ENCODE results near the gene NTN3. TPM values are rescaled to one million over a fixed set of nuclear protein-coding genes. Genes with fewer than 3 reads are reported as not detected.
"Not testable (repeated sequence)": the region's sequence is repeated elsewhere in the genome, so short reads cannot be mapped to it uniquely, and the experiment has no call there.

The NTN3 gene
- total and polyA plus RNA-seq, 2 donors = 0.02 to 0.71 TPM

DNA sequence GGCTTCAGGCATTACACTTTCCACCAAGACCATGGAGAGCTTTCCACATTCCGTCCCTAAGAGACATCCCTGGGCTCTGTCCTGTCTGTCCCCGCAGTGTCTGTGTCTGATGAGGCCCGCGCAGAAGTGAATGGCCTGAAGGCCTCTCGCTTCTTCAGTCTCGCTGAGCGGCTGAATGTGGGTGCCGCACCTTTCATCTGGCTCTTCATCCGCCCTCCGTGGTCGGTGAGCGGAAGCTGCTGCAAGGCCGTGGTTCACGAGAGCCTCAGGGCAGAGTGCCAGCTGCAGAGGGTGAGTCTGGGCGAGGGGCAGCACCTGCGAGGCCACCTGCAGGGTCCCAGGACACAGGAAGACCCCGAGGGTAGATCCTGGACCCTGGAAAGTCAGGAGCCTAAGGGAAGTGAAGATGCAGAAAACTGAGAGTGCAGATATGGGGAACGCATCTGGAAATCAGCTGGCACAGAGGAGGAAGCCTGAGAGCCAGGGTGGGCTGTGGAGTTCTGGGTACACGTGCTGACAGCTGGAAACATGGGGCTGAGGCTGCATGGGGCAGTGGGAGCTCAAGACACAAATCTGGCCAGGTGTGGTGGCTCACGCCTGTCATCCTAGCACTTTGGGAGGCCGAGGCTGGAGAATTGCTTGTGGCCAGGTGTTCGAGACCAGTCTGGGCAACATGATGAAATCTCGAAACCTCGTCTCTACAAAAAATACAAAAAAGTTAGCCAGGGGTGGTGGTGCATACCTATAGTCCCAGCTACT, 33.9 kb upstream of the NTN3 start:
- Histone ChIP-seq H3K4me3 (ENCODE audit: low read length in 2 of 2) (no peak overlapping the region), H3K27me3 (ENCODE audit: control insufficient read depth in 2 of 2, insufficient read depth in 1 of 2, low read length in 1 of 2) (no peaks in the 10 kb centered on the region), H3K4me1 (ENCODE audit: control insufficient read depth in 2 of 2, insufficient read depth in 2 of 2, low read length in 2 of 2) (peaks cover 0 to 8% of the 10 kb centered on the region in 2 donors), H3K36me3 (ENCODE audit: control insufficient read depth in 2 of 2, insufficient read depth in 2 of 2, low read length in 1 of 2) (peaks cover 82 to 85% of the 10 kb centered on the region in 2 donors), H3K9me3 (ENCODE audit: control insufficient read depth in 2 of 2, insufficient read depth in 1 of 2, low read length in 1 of 2) (no peaks in the 10 kb centered on the region), H3K27ac (ENCODE audit: low read depth in 1 of 2, low read length in 1 of 2) (peak overlapping the region in 1 of 2 donors; percentile 4)
- 95% methylated on average over 24 of the region's 24 CpGs for whole genome bisulfite sequencing
- DNase-seq (ENCODE audit: low read depth in 6 of 9, low spot score in 9 of 9) = no peak

GRCh38 chr16:2438121-2438520, 33.0 kb upstream of the NTN3 start:
- 98% methylated on average over 14 of the region's 14 CpGs for WGBS
- Histone ChIP-seq H3K36me3 (ENCODE audit: control insufficient read depth in 2 of 2, insufficient read depth in 2 of 2, low read length in 1 of 2) (peaks cover 75 to 77% of the 10 kb centered on the region in 2 donors), H3K27me3 (ENCODE audit: control insufficient read depth in 2 of 2, insufficient read depth in 1 of 2, low read length in 1 of 2) (no peaks in the 10 kb centered on the region), H3K27ac (ENCODE audit: low read depth in 1 of 2, low read length in 1 of 2) (no peak overlapping the region), H3K4me1 (ENCODE audit: control insufficient read depth in 2 of 2, insufficient read depth in 2 of 2, low read length in 2 of 2) (peaks cover 0 to 8% of the 10 kb centered on the region in 2 donors), H3K9me3 (ENCODE audit: control insufficient read depth in 2 of 2, insufficient read depth in 1 of 2, low read length in 1 of 2) (no peaks in the 10 kb centered on the region), H3K4me3 (ENCODE audit: low read length in 2 of 2) (no peak overlapping the region)
- no peak for DNase-seq (ENCODE audit: low read depth in 6 of 9, low spot score in 9 of 9)

GRCh38 chr16:2439598-2439997, 31.5 kb upstream of the NTN3 start:
- peaks cover 75 to 78% of the 10 kb centered on the region in 2 donors for H3K36me3 ChIP-seq (ENCODE audit: control insufficient read depth in 2 of 2, insufficient read depth in 2 of 2, low read length in 1 of 2)
- no peaks in the 10 kb centered on the region for H3K9me3 ChIP-seq (ENCODE audit: control insufficient read depth in 2 of 2, insufficient read depth in 1 of 2, low read length in 1 of 2)
- H3K27me3 ChIP-seq (ENCODE audit: control insufficient read depth in 2 of 2, insufficient read depth in 1 of 2, low read length in 1 of 2) = no peaks in the 10 kb centered on the region
- WGBS = 98% methylated on average over 11 of the region's 11 CpGs
- peaks cover 0 to 8% of the 10 kb centered on the region in 2 donors for H3K4me1 ChIP-seq (ENCODE audit: control insufficient read depth in 2 of 2, insufficient read depth in 2 of 2, low read length in 2 of 2)
- H3K4me3 ChIP-seq (ENCODE audit: low read length in 2 of 2) = no peak overlapping the region
- DNase-seq (ENCODE audit: low read depth in 6 of 9, low spot score in 9 of 9) = no peak
- no peak overlapping the region for H3K27ac ChIP-seq (ENCODE audit: low read depth in 1 of 2, low read length in 1 of 2)

DNA sequence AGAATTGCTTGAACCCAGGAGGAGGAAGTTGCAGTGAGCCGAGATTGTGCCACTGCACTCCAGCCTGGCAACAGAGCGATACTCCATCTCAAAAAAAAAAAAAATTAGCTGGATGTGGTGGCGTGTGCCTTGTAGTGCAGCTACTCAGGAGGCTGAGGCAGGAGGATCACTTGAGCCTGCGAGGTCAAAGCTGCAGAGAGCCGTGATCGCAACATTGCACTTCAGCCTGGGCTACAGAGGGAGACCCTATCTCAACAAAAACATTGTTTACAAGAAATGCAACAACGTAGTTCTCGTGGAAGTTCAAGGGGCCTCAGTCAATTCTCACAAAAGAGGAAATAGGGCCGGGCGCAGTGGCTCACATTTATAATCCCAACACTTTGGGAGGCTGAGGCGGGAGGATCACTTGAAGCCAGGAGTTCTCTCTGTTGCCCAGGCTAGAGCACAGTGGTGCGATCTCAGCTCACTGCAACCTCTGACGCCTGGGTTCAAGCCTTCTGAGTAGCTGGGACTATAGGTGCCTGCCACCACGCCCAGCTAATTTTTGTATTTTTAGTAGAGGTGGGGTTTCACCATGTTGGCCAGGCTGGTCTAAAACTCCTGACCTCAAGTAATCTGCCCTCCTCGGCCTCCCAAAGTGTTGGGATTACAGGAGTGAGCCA, 29.8 kb upstream of the NTN3 start:
- not testable (repeated sequence) for DNase-seq (ENCODE audit: low read depth in 6 of 9, low spot score in 9 of 9); H3K4me3 ChIP-seq (ENCODE audit: low read length in 2 of 2); H3K4me1 ChIP-seq (ENCODE audit: control insufficient read depth in 2 of 2, insufficient read depth in 2 of 2, low read length in 2 of 2); H3K9me3 ChIP-seq (ENCODE audit: control insufficient read depth in 2 of 2, insufficient read depth in 1 of 2, low read length in 1 of 2); H3K27ac ChIP-seq (ENCODE audit: low read depth in 1 of 2, low read length in 1 of 2); H3K27me3 ChIP-seq (ENCODE audit: control insufficient read depth in 2 of 2, insufficient read depth in 1 of 2, low read length in 1 of 2)
- H3K36me3 ChIP-seq (ENCODE audit: control insufficient read depth in 2 of 2, insufficient read depth in 2 of 2, low read length in 1 of 2) = peaks cover 77 to 83% of the 10 kb centered on the region in 2 donors
- 92% methylated on average over 15 of the region's 15 CpGs for WGBS

- no peaks in the 10 kb centered on the region for H3K27me3 ChIP-seq (ENCODE audit: control insufficient read depth in 2 of 2, insufficient read depth in 1 of 2, low read length in 1 of 2)
- peaks cover 76 to 82% of the 10 kb centered on the region in 2 donors for H3K36me3 ChIP-seq (ENCODE audit: control insufficient read depth in 2 of 2, insufficient read depth in 2 of 2, low read length in 1 of 2)
- peak overlapping the region in 1 of 2 donors; percentile 31 for H3K27ac ChIP-seq (ENCODE audit: low read depth in 1 of 2, low read length in 1 of 2)
- DNase-seq (ENCODE audit: low read depth in 6 of 9, low spot score in 9 of 9) = no peak
- H3K4me3 ChIP-seq (ENCODE audit: low read length in 2 of 2) = no peak overlapping the region
- no peaks in the 10 kb centered on the region for H3K4me1 ChIP-seq (ENCODE audit: control insufficient read depth in 2 of 2, insufficient read depth in 2 of 2, low read length in 2 of 2)
- H3K9me3 ChIP-seq (ENCODE audit: control insufficient read depth in 2 of 2, insufficient read depth in 1 of 2, low read length in 1 of 2) = no peaks in the 10 kb centered on the region
- WGBS = 97% methylated on average over 9 of the region's 9 CpGs
Observed at GRCh38 chr16:2443555-2443954, 27.5 kb upstream of the NTN3 start.

DNA sequence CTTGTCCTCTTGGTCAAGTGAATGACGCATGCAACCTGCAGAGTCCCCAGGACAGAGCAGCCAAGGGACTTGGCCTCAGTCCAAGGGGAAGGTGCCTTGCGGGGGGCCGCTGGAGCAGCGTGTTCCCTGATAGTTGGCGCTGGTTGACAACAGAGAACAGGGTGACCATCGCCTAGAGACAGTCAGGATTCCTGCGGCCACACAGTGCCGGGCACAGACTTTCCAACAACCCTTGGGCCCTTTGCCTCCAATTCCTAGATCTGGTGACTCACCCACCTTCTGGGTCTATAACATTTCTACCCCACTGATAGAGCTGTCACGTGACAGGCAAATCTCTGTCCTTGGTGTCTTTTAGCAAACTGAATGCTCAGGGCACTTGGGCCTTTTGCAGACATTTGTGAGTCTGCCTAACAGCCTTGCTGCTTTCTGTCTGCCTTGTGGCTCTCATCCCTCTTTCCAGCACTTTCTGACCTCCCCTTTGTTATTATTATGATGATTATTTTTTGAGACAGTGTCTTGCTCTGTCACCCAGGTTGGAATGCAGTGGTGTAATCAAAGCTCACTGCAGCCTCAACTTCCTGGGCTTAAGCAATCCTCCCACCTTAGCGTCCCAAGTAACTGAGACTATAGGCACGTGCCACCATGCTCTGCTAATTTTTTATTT, 23.0 kb upstream of the NTN3 start:
- no peak for DNase-seq (ENCODE audit: low read depth in 6 of 9, low spot score in 9 of 9)
- Histone ChIP-seq H3K4me3 (ENCODE audit: low read length in 2 of 2) (no peak overlapping the region), H3K36me3 (ENCODE audit: control insufficient read depth in 2 of 2, insufficient read depth in 2 of 2, low read length in 1 of 2) (peaks cover 91 to 95% of the 10 kb centered on the region in 2 donors), H3K27ac (ENCODE audit: low read depth in 1 of 2, low read length in 1 of 2) (no peak overlapping the region), H3K27me3 (ENCODE audit: control insufficient read depth in 2 of 2, insufficient read depth in 1 of 2, low read length in 1 of 2) (no peaks in the 10 kb centered on the region), H3K4me1 (ENCODE audit: control insufficient read depth in 2 of 2, insufficient read depth in 2 of 2, low read length in 2 of 2) (no peaks in the 10 kb centered on the region), H3K9me3 (ENCODE audit: control insufficient read depth in 2 of 2, insufficient read depth in 1 of 2, low read length in 1 of 2) (no peaks in the 10 kb centered on the region)
- 98% methylated on average over 11 of the region's 11 CpGs for WGBS

DNA sequence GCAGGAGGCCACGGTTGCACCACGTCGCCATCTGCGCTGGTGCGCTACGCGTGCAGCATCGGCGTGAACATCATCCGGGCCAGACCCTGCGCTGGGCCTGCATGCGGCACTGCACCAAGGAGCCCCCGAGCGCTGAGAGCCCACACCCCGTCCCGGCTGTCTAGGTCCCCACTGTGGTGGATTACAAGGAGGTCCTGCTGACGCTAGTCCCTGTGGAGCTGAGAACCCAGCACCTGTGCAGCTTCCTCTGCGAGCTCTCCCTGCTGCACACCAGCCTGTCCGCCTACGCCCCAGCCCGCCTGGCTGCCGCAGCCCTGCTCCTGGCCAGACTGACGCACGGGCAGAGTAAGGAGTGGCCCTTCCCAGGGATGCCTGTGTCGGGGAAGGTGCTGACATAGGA, 22.0 kb upstream of the NTN3 start:
- H3K9me3 ChIP-seq (ENCODE audit: control insufficient read depth in 2 of 2, insufficient read depth in 1 of 2, low read length in 1 of 2) = no peaks in the 10 kb centered on the region
- H3K4me3 ChIP-seq (ENCODE audit: low read length in 2 of 2) = no peak overlapping the region
- no peaks in the 10 kb centered on the region for H3K27me3 ChIP-seq (ENCODE audit: control insufficient read depth in 2 of 2, insufficient read depth in 1 of 2, low read length in 1 of 2)
- 98% methylated on average over 25 of the region's 25 CpGs for WGBS
- H3K27ac ChIP-seq (ENCODE audit: low read depth in 1 of 2, low read length in 1 of 2) = no peak overlapping the region
- H3K36me3 ChIP-seq (ENCODE audit: control insufficient read depth in 2 of 2, insufficient read depth in 2 of 2, low read length in 1 of 2) = peaks cover 94 to 97% of the 10 kb centered on the region in 2 donors
- no peaks in the 10 kb centered on the region for H3K4me1 ChIP-seq (ENCODE audit: control insufficient read depth in 2 of 2, insufficient read depth in 2 of 2, low read length in 2 of 2)
- no peak for DNase-seq (ENCODE audit: low read depth in 6 of 9, low spot score in 9 of 9)

DNA sequence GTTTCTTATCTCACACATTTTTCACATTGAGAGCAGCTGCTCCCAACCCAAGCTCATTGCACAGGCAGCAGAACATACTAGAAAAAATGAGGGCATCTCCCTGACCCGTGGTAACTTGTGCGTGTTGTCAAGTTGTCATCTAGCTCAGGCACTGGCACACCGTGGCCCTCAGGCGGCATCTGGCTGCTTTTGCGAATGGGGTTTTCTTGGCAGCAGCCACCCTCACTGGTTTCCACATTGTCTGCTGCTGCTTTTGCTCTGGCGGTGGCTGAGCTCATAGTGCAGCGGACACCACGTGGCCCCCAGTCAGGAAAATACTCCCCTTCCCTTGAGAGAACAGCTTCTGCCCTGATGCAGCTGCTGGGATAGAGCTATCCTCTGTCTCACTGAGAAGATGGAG, 20.6 kb upstream of the NTN3 start:
- WGBS = 99% methylated on average over 8 of the region's 8 CpGs
- Histone ChIP-seq H3K9me3 (ENCODE audit: control insufficient read depth in 2 of 2, insufficient read depth in 1 of 2, low read length in 1 of 2) (no peaks in the 10 kb centered on the region), H3K4me1 (ENCODE audit: control insufficient read depth in 2 of 2, insufficient read depth in 2 of 2, low read length in 2 of 2) (no peaks in the 10 kb centered on the region), H3K27me3 (ENCODE audit: control insufficient read depth in 2 of 2, insufficient read depth in 1 of 2, low read length in 1 of 2) (no peaks in the 10 kb centered on the region), H3K27ac (ENCODE audit: low read depth in 1 of 2, low read length in 1 of 2) (no peak overlapping the region), H3K4me3 (ENCODE audit: low read length in 2 of 2) (no peak overlapping the region), H3K36me3 (ENCODE audit: control insufficient read depth in 2 of 2, insufficient read depth in 2 of 2, low read length in 1 of 2) (peaks cover 93 to 95% of the 10 kb centered on the region in 2 donors)
- DNase-seq (ENCODE audit: low read depth in 6 of 9, low spot score in 9 of 9) = no peak

GRCh38 chr16:2450975-2451381, 20.1 kb upstream of the NTN3 start:
- Histone ChIP-seq H3K27ac (ENCODE audit: low read depth in 1 of 2, low read length in 1 of 2) (no peak overlapping the region), H3K36me3 (ENCODE audit: control insufficient read depth in 2 of 2, insufficient read depth in 2 of 2, low read length in 1 of 2) (peaks cover 93 to 96% of the 10 kb centered on the region in 2 donors), H3K4me3 (ENCODE audit: low read length in 2 of 2) (no peak overlapping the region), H3K9me3 (ENCODE audit: control insufficient read depth in 2 of 2, insufficient read depth in 1 of 2, low read length in 1 of 2) (no peaks in the 10 kb centered on the region), H3K4me1 (ENCODE audit: control insufficient read depth in 2 of 2, insufficient read depth in 2 of 2, low read length in 2 of 2) (no peaks in the 10 kb centered on the region), H3K27me3 (ENCODE audit: control insufficient read depth in 2 of 2, insufficient read depth in 1 of 2, low read length in 1 of 2) (no peaks in the 10 kb centered on the region)
- no peak for DNase-seq (ENCODE audit: low read depth in 6 of 9, low spot score in 9 of 9)
- WGBS = 98% methylated on average over 19 of the region's 19 CpGs

Measured in thymus (tissue), 11 donors.